Measurements from ENCODE around the gene LRP8.

Gene LRP8

DNA sequence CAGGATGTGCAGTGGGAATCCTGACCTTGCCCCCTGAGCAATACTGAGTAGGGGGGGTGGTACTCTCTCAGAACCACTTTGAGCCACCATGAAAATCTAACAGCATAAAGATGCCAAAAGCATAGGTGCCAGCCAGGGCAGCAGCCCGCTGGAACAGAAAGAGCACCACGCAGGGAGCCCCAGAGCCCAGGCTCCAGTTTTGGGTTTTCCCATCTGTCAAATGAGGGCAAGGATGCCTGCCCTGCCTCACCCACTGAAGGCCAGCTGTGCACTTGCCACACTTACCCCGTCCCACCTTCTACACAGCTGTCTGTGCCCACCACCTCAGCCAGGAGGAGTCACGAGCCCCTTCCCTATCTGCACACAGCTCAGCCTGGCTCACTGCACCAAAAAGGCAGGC is 20.8 kb downstream of the LRP8 start:
- no peak for DNase-seq (ENCODE audit: low read depth in 2 of 2, low spot score in 1 of 2)

DNA sequence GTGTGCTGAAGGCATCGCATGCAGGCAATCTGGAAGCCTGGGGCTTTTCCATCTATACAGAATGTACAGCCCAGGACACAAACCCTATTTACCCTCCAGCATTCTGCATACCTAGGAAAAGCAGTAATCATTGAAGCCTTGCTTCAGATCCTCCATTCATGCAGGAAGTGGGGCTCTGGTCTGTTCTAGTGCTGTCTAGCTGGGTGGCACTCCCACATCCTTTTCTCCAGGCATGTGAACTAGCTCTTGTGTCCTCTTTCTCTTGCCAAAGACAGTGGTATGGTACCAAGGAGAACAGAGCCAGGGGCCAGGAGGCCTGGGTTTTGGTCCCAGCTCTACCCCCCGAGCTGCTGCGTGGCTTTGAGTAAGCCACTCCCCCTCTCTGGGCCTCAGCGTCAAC is 21.7 kb downstream of the LRP8 start:
- no peak for DNase-seq (ENCODE audit: low read depth in 2 of 2, low spot score in 1 of 2)

DNA sequence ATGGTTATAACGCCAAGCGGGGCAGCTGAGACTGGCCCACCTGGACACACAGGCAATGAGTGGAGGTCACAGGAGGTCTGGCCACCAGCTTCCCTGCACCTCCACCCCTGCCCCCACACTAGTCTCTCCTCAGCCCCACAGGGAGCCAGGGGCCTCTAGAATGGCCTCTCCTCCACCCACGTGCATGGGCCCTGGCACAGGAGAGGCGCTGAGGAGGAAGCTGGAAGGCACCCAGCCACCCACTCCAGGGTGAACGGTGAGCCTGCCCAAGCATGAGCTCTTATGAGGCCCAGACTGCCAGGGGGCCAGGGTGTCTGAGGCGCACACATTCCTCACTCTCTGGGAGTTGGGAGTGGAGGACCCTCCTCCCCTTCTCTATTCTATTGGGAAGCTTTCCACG is 22.2 kb downstream of the LRP8 start:
- DNase-seq (ENCODE audit: low read depth in 2 of 2, low spot score in 1 of 2), result no peak

DNA sequence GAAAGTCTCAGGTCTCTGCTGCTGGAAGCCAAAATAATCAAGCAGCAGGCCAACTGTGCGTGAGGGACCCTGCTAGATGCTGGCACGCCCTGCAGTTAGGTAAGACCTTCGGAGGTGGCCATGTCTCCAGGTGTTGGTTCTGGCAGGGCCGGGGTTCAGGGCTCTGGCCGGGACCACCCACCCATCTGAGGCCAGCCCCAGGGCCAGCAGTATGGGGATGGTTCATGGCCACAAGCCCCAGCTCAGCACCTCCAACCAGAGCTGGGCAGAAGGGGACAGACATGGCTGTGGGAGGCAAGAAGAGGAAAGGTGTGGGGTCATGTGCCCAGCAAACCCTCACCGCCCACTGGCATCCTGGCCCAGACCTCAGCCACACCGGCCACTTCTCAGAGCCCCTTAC is 23.3 kb downstream of the LRP8 start:
- no peak for DNase-seq (ENCODE audit: low read depth in 2 of 2, low spot score in 1 of 2)

DNA sequence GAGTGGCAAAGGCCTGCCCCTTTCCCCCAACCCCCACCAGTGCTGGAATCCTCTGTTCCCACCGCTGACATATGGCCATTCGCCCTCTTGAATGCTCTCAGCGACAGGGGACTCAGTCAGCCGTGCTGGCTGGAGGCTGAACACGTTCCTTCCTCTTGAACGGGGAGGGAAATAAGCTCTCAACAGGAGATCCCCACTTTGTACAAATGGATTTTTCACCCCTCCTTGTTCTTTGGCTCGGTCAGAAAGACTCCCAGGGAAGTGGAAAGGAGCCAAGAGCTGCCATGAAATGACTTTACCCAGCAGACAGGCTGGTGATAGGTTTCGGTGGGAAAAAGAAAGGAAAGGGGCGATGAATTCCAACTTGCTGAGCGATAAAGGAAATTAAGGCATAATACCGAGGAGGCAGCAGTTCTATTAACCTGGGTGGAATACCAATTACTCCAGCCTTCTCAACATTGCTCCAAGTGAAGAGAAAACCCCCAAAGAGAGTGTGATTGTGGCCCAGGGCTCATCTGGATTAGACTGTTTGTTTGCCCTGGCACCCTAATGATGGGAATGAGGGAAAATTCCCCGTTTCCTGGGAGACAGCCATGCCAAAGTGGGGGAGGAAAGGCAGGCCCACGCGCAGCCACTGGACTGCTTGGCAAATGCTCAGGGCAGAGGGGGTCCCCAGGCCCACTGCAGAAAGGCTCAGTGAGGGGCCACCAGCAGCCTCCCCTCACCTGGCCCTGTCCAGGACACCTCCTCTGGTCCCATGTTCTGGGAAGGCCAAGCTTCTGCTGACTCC is 23.9 kb downstream of the LRP8 start:
- DNase-seq (ENCODE audit: low read depth in 2 of 2, low spot score in 1 of 2), result no peak

DNA sequence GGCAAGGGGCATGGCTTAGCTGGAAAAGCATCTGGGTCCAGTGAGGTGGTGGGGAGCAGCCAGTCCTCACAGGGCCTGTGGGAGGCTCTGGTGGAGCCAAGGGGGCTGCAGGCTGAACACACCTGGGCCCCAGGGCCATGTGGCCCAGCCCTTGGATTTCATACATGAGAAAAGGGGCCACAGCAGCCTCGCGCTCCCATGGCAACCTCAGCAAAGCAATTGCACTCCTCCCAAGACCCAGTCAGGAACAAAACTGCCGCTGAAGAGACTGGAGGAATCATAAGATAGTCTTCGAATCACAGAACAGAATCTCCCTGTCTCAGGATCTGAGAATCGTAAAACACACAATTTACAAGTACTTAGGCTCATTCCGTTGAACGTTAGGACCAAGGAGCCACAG is 24.6 kb downstream of the LRP8 start:
- no peak for DNase-seq (ENCODE audit: low read depth in 2 of 2, low spot score in 1 of 2)

DNA sequence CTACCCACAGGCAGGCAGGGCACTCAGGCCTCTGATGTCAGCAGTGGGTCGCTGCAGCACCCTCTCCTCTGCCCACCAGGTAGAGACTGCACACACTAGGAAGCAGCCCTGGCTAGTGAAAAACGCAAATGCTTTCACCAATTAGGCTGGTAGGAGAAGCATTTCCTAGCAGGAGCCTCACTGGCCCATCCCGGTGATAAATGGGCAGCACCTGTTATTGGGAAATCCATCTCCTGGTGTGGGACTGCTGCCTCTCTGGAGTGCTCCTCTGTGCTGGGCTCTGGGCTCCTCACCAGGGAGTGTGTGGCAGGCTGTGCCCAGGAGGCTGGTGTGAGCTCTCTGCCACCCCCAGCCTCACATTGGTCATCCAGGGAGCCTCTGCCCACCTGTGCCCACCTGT is 28.6 kb downstream of the LRP8 start:
- no peak for DNase-seq (ENCODE audit: low read depth in 2 of 2, low spot score in 1 of 2)

DNA sequence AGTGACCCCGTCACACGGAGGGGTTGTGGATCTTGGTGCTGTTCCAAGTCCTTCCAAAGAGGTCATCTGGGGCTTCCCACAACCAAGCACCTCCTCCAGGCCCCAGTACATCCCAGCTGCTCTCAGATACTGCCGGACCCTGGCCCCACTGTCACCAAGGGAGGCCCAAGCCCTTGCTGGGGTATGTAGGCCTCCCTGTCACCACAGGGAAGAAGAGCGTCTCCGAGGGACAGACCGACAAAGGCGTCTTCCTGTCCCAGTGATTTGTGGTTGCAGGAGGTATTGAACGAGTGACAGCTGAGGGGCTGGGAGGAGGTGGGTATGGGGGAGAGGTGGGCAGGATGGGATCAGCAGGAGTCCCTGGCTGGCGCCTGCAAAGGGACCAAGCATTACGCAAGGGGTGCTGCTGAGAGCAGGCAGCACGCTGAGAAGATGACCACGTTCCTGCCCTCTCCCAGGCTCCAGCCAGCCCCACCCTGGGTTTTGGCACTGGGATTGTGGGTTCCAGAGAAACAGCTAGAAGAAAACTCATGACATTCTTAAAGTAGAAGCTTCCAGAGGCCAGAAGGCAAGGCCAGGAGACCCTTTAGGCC is 29.7 kb downstream of the LRP8 start:
- no peak for DNase-seq (ENCODE audit: low read depth in 2 of 2, low spot score in 1 of 2)

DNA sequence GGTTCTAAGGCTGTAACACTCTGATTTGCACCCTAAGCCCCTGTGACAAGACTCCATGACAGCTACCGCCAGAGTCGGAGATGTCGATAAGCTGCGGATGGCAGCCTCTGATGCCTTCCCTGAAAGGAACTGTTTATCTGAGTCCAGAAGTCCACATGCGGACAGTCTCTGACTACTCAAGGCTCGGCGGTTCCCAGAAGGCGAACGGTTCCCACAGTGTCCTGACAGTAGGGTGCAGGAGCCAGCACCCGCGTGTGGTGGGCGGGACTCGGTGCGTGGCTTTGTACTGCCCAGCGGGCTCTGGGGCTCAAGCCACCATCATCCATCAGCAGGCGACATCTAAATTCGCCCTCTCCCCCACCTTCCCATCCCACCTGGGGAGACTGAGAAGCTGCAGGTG is 30.7 kb downstream of the LRP8 start:
- DNase-seq (ENCODE audit: low read depth in 2 of 2, low spot score in 1 of 2), result no peak

DNA sequence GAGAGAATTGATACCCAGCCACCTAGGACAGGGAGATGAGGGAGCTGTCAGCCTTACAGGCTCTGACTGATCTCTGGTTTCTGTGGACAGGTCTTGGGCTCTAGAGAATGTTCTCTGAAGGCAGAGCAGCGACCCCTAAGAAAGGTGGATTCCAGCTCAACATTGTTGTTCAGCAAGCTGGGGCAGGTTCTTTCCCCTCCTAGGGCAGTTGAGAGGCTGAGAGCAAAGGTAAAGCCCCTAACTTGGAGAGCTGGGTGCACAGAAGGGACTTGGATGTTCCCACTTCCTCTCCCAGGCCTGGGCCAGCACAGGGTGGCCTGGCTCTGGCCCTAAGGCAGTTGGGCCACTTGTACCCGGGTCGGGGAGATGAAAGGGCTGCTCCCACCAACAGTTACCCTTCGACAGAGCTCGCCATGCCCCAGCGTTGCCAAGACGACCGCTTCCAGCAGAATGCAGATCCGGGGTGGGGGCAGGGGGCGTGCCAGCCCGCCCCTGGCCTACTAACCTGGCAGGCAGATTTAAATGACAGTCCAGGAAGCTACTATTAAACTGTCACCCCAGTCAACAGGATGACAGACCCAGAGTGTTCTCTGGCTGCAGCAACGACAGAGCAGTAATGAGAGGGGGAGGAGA is 31.6 kb downstream of the LRP8 start:
- no peak for DNase-seq (ENCODE audit: low read depth in 2 of 2, low spot score in 1 of 2)

DNA sequence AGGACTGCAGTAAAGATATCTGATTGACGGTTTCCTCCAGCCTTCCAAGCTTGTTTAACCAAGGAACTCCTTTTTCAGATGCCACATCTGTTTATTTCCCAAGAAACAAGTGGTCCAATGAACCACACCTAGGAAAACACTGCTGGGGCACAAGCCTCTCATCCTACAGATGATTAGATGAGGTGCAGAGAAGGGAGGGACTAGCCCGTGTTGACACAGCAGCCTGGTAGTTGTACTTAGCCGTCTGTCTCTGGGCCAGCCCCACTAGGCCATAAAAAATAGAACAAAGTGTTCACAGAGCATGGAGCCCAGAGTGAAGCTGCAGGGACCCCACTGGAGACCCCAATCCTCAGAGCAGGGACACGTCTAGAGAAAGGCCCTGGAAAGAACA is 32.1 kb downstream of the LRP8 start:
- no peak for DNase-seq (ENCODE audit: low read depth in 2 of 2, low spot score in 1 of 2)

DNA sequence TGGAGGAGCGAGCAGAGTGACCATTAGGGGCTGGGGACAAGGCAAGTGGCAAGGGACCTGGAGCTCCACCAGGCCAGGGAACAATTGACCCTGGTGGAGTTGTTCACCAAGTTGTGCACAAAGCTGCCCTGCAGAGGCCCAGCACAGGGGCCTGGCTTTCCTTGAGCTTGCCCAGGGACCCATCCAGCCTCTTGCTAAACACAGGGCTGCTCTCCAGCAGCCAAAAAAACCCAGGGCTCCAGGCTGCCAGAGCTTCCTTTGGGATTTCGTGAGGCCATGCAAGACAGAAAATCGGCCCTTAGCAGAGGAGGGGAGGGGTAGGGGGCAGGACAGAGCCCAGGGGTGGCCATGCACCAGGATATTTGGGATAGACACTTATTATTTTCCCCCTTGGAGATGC is 32.6 kb downstream of the LRP8 start:
- DNase-seq (ENCODE audit: low read depth in 2 of 2, low spot score in 1 of 2), result no peak

DNA sequence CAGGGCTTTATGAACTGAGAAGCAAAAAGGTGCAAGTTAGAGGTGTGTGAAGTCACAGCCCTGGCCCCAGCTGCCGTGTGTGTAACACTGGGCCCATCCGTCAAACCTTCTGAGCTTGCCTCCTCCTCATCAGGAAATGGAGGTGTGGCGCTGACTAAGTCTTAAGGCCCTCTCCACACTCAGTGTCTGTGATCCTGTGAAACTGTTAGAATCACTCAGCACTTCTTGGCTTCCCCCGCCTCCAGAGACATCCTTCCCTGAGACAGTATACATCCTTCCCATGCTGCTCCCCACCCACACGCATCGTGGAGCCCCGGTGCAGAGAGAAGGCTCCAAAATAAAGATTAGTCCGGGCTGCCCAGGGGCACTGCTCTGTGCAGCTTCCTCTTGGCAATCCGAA is 33.3 kb downstream of the LRP8 start:
- peak in 1 of 2 donors; percentile 10 for DNase-seq (ENCODE audit: low read depth in 2 of 2, low spot score in 1 of 2)

DNA sequence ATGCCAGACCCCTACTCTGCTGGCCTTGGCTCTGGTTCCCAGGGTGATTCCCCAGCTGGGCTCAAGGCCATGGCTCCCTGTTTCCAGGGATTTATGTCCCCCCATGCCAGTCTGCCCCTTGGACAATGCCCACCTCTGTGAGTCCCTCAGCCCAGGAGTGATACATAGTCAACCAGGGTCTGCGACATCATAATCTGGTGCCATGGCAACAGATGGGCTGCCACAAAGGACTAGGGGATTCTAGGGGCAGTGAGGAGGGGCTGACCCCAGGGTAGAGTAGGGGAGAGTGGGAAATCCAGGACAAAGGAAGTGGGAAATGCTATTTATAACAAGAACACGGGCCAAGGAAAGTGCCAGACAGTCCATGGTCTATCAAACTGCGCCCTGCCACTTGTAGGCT is 33.8 kb downstream of the LRP8 start:
- no peak for DNase-seq (ENCODE audit: low read depth in 2 of 2, low spot score in 1 of 2)

DNA sequence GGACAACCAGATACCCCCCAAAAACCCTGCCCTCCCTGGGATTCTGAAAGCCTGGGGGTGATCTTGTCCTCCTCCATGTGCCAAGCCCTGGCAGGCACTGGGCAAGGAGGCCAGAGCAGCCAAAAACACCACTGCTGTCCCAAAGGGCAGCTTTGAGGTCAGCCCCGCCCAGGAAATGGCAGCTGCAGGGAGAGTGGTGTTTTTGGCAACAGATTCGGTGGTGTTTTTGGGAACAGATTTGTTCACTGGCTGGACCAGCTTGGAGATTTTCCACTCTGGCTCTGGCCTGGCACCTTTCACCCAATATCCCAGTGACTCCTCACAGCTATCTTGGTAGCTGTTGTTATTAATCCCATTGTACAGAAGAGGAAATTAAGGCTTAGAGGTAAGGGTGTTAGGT is 34.7 kb downstream of the LRP8 start:
- DNase-seq (ENCODE audit: low read depth in 2 of 2, low spot score in 1 of 2), result no peak

DNA sequence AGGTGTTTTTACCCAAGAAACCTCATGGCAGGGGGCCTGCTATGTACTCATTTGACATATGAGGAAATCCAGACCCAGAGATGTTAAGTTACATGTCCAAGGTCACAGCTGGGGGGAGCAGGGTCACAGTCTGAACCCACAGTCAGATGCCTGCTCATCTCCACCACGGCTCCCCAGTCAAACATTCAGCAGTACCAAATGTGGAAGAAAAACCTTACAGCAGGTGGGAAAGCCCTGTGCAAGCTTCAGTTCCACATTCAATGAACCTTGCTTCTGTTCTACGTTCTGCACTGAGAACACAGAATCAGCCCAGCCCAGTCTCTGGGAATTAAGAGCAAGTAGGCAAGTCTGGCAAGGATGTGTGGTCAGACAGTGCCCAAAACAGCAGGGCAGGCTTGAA is 35.2 kb downstream of the LRP8 start:
- no peak for DNase-seq (ENCODE audit: low read depth in 2 of 2, low spot score in 1 of 2)

DNA sequence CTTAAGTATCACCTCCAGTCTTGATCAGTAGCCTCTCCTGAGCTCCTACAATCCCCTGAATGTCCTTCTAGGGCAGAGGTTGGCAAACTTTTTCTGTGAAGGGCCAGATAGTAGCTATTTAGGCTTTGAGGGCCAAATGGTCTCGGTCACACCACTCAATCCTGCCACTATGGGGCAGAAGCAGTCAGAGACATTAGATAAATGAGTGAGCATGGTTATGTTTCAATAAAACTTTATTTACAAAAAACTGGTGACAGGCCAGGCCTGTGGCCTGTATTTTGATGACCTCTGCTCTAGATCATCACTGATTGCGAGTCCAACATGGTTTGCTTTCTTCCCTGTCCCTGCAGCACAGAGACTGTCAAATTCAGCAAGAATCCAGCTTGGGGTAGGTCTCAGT is 36.3 kb downstream of the LRP8 start:
- DNase-seq (ENCODE audit: low read depth in 2 of 2, low spot score in 1 of 2), result no peak

DNA sequence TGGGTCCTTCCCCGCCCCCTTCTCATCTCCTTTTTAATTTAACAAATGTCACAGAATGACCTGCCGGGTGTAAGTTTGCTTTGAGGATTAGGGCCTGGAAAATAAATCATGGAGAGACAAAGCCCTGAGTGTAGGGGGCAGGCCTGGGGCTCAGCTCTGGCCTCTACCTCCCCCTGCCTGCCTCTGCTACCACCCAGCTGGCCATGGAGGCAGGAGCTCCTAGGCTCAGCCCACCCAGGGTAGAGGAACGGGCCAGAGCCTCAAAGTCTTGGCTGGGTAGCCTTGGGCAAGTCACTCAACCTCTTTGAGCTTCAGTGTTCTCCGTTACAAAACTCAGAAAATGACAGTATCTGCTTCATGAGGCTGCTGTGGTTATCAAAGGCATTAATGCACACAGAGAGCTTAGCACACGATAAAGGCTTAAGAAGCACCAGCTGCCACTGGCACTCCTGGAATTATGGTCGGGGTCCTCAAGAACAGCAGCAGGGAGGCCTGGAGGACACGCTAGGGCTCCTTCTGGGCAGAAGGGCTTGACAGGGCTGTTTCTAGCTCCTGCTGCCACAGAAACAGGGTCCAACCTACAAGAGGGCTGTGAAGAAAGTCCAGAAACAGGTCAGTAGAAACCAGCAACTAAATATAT is 39.0 kb downstream of the LRP8 start:
- DNase-seq (ENCODE audit: low read depth in 2 of 2, low spot score in 1 of 2), result no peak

DNA sequence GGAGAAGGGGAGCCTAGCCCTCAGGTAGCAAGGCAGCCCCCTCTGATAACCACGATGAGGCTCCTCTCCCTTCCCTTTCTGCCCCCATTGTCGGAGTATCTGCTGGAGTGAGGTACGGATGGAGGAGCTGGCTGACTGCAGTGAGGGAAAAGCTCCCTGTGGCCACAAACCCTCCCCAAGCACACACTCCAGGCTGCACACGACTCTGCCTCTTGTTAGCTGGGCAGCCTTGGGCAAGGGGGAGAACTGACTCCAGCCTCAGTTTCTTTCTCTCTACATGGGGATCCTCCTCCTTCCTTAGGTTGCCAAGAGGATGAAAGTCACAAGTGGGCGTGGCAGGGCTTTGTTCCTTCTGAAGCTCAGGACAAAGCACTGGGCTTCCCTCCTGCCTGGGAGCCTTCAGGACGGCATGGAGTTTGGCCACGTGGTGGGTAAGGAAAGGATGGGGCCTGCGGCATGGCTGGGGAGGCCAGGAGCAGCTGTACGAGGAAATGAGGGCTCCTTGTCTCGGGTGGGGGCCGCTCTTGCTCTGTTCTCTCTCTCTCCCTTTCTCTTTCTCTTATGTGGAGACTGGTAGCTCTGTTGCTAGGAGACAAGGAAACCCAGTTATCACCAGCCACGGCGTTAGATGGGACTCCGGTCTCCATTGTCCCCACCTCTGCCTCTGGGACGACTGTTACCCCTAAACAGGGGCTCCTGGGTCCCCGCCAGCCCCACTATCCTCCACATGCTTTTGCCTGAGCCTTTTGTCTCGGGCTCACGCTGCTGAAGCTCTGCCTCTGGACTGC is 39.7 kb downstream of the LRP8 start:
- no peak for DNase-seq (ENCODE audit: low read depth in 2 of 2, low spot score in 1 of 2)

DNA sequence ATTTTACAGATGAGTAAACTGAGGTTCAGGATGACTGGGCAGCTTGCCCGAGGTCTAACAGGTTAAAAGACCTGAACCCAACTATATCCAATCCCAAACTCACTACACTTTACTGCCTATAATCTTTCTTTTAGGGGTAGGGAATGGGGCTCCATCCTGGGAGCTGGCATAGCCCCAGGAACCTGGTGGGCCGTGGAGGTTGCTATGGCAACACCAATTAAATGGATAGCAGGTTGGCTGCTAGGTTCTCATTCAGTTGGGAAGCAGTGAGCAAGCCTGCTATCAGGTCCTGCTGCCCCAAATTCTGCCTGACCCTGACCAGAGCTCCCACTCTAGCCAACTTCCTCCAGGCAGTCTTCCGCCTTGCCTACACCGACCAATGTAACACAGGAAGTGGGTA is 40.9 kb downstream of the LRP8 start:
- DNase-seq (ENCODE audit: low read depth in 2 of 2, low spot score in 1 of 2), result no peak

DNA sequence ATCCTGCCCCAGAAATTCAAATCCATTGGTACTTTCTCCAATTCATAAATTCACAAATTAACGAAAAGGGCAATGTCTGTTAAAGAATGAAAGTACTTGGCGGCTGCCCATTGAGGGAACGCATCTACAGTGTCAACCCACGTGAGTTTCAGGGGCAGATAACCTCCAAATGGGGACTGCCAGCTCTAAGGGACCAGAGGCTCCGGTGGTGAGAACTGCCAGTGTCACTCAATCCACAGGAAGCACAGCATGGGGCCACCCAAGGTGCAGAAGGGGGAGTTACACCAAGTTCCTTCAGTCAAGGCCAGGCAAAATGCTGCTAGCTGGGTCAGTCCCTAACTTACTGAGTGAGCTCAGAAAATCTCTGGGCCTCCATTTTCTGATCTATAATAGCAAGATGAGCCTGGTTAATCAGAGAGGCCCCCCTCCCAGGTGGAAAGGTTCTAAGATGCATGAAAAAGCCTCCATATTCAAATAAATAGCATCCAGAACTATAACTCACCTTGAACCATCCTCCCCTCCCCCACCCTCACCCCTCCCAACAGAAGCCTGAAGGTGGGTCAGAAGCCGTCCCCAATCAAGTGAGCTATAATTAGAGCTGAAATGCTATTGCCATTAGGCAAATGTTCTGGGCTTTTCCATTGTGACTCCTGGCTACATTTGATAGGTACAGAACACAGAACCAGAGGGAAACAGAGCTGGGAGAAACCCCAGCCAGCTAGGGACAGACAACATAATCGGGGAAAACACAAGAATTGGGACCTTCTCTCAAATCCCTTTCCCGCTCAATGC is 41.7 kb downstream of the LRP8 start:
- DNase-seq (ENCODE audit: low read depth in 2 of 2, low spot score in 1 of 2), result no peak
